ENCODE measurements around the gene MCM6. TPM values are rescaled to one million over a fixed set of nuclear protein-coding genes. Genes with fewer than 3 reads are reported as not detected.
A peak's percentile ranks its signal among the peaks of the same experiment; 100 is the strongest.

MCM6 gene
- total and polyA plus RNA-seq, 4 donors: 6.8 to 15.6 (median 11.2) TPM

DNA sequence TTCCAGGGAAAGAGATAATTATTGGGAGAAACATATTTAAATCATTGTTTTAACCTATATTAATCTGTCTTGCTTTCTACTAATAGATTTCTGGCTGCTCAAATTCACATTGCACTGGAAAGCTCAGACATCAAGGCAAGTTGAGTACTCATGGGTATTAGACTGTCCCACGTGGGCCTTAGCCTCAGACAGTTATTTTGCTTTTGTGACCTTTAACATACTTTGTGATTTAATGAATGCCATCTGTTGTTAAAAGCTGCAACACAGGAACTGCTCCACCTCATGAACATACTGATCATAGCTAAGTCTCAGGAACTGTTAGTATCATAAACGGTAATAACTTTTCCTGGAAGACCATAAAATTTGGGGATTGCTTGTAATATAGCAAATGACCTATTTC, 36.5 kb downstream of the MCM6 start:
- 55 to 58% methylated on average over 2 of the region's 2 CpGs for WGBS, 2 donors

DNA sequence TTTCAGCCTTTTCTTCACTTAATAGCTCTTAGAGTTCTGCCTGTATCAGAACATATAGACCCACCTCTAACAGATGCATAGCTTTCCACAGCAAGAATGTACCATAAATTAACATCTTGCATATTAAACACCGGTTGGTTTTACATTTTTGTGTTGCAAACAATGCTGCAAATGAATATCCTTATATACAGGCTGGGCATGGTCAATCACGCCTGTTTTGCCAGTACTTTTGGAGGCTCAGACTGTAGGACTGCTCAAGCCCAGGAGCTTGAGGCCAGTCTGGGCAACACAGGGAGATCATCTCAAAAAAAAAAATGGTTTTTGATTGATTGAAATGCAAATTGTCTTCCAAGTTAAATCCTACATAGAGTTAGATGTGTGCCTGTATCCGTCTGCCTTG, 37.7 kb downstream of the MCM6 start:
- TF ChIP-seq, protein P1, sequence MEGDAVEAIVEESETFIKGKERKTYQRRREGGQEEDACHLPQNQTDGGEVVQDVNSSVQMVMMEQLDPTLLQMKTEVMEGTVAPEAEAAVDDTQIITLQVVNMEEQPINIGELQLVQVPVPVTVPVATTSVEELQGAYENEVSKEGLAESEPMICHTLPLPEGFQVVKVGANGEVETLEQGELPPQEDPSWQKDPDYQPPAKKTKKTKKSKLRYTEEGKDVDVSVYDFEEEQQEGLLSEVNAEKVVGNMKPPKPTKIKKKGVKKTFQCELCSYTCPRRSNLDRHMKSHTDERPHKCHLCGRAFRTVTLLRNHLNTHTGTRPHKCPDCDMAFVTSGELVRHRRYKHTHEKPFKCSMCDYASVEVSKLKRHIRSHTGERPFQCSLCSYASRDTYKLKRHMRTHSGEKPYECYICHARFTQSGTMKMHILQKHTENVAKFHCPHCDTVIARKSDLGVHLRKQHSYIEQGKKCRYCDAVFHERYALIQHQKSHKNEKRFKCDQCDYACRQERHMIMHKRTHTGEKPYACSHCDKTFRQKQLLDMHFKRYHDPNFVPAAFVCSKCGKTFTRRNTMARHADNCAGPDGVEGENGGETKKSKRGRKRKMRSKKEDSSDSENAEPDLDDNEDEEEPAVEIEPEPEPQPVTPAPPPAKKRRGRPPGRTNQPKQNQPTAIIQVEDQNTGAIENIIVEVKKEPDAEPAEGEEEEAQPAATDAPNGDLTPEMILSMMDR (IDR thresholded peaks at IDR 0.05; ENCODE audit: control extremely low read depth, extremely low read depth): no peak
- WGBS, 2 donors: 90 to 97% methylated on average over 3 of the region's 3 CpGs
- no peak for ATAC-seq (ENCODE audit: insufficient read depth, low FRiP score)

More for the DNA sequence above, 36.5 kb downstream of the MCM6 start:
- TF ChIP-seq, protein P1 (IDR thresholded peaks at IDR 0.05; ENCODE audit: control extremely low read depth, extremely low read depth): no peak
- H3K9ac ChIP-seq (ENCODE audit: insufficient read depth in 1 of 2, low read length in 2 of 2): no peak overlapping the region
- no peak overlapping the region for H3K27ac ChIP-seq (ENCODE audit: low read depth in 1 of 2, low read length in 1 of 2)
- H3K9me3 ChIP-seq (ENCODE audit: control insufficient read depth in 4 of 4, insufficient read depth in 3 of 4, low read length in 3 of 4): no peaks in the 10 kb centered on the region
- H3K27me3 ChIP-seq (ENCODE audit: control insufficient read depth in 3 of 3, insufficient read depth in 3 of 3, low read length in 2 of 3): no peaks in the 10 kb centered on the region
- no peak overlapping the region for H3K4me3 ChIP-seq
- H3K36me3 ChIP-seq (ENCODE audit: control insufficient read depth in 4 of 4, insufficient read depth in 4 of 4, low read length in 4 of 4): peaks cover 0 to 20% (median 6%) of the 10 kb centered on the region in 4 donors
- ATAC-seq (ENCODE audit: insufficient read depth, low FRiP score): no peak
- DNase-seq: peak in 2 of 3 donors; percentile 7 to 25
- peaks cover 0 to 2% (median 0%) of the 10 kb centered on the region in 5 donors for H3K4me1 ChIP-seq (ENCODE audit: control insufficient read depth in 5 of 5, insufficient read depth in 5 of 5, low read length in 5 of 5)

DNA sequence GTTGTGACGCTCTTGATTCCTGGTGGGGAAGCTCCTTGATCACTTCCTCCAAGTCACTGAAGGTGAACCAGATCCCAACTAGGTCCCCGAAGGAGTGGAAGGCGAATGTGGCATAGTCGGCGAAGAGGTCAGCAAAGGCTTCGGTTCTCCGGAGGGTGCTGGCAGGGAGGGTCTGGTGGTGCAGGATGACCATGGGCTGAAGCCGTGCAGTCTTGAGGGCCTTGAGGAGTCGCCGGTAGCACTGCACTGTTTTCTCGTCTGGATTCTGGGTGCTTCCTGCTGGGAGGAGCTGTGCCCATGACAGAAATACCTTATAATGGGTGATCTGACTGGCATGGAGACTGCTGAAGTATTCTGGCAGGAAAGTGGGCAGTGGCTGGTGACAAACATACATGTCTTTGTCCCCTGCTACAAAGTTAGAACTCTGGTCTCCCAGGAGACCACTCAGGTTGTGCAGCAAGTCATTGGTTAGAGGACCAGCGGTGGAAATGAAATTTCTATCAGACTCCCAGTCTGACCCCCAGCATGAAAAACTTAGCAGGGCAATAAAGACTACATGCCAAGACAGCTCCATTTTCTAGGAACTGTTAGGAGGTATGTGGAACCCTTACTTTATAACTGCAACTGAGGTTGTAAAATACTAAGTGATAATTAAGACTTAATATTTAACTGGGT, 39.5 kb downstream of the MCM6 start, which contains the start of gene LCT:
Gene LCT, minus strand, starts transcription at position 589 of the 675 bp plus-strand sequence. Its CDS starts 15 bp downstream, at position 574.
- no peak for ATAC-seq (ENCODE audit: insufficient read depth, low FRiP score)
- WGBS, 2 donors: 94 to 96% methylated on average over 12 of the region's 12 CpGs
- TF ChIP-seq, protein P1 (IDR thresholded peaks at IDR 0.05; ENCODE audit: control extremely low read depth, extremely low read depth): no peak
- H3K4me1 ChIP-seq (ENCODE audit: control insufficient read depth in 5 of 5, insufficient read depth in 5 of 5, low read length in 5 of 5): peaks cover 0 to 2% (median 0%) of the 10 kb centered on the region in 5 donors
- no peak for DNase-seq
- H3K27me3 ChIP-seq (ENCODE audit: control insufficient read depth in 3 of 3, insufficient read depth in 3 of 3, low read length in 2 of 3): no peaks in the 10 kb centered on the region
- H3K27ac ChIP-seq (ENCODE audit: low read depth in 1 of 2, low read length in 1 of 2): no peak within 1 kb of the TSS
- H3K36me3 ChIP-seq (ENCODE audit: control insufficient read depth in 4 of 4, insufficient read depth in 4 of 4, low read length in 4 of 4): peaks cover 0 to 4% (median 0%) of the 10 kb centered on the region in 4 donors
- H3K4me3 ChIP-seq: no peak within 1 kb of the TSS
- no peak within 1 kb of the TSS for H3K9ac ChIP-seq (ENCODE audit: insufficient read depth in 1 of 2, low read length in 2 of 2)
- H3K9me3 ChIP-seq (ENCODE audit: control insufficient read depth in 4 of 4, insufficient read depth in 3 of 4, low read length in 3 of 4): no peaks in the 10 kb centered on the region

More for the DNA sequence above, 37.7 kb downstream of the MCM6 start:
- DNase-seq: no peak
- Histone ChIP-seq H3K9me3 (ENCODE audit: control insufficient read depth in 4 of 4, insufficient read depth in 3 of 4, low read length in 3 of 4) (no peaks in the 10 kb centered on the region), H3K4me3 (no peak overlapping the region), H3K27me3 (ENCODE audit: control insufficient read depth in 3 of 3, insufficient read depth in 3 of 3, low read length in 2 of 3) (no peaks in the 10 kb centered on the region), H3K9ac (ENCODE audit: insufficient read depth in 1 of 2, low read length in 2 of 2) (no peak overlapping the region), H3K36me3 (ENCODE audit: control insufficient read depth in 4 of 4, insufficient read depth in 4 of 4, low read length in 4 of 4) (peaks cover 0 to 10% (median 1%) of the 10 kb centered on the region in 4 donors), H3K27ac (ENCODE audit: low read depth in 1 of 2, low read length in 1 of 2) (no peak overlapping the region), H3K4me1 (ENCODE audit: control insufficient read depth in 5 of 5, insufficient read depth in 5 of 5, low read length in 5 of 5) (peaks cover 0 to 2% (median 0%) of the 10 kb centered on the region in 5 donors)
